SK-N-SH treated with all-trans-retinoic acid at 6 μM for 48 hours (cell line): Measurements from ENCODE around the gene CELF5.
"Not testable (repeated sequence)": the region's sequence is repeated elsewhere in the genome, so short reads cannot be mapped to it uniquely, and the experiment has no call there.

ENCODE experiments used
- ATAC-seq: fragments of 200-7000 bp; cut with Tn5 transposase; 3 replicates; pipeline ENCODE4 v1.9.1; 2020; ENCODE audit warnings: mild to moderate bottlenecking, moderate library complexity
- ARNTL ChIP-seq: fragments of 450-650 bp; formaldehyde crosslinking; IDR thresholded peaks from 2 replicates; pipeline ENCODE4 v1.5.0; 2020; ENCODE audit warnings: low read depth, mild to moderate bottlenecking, moderate library complexity, borderline replicate concordance
- BACH2 ChIP-seq: fragments of 250-450 bp; sonication (Bioruptor Pico); IDR thresholded peaks from 2 replicates; pipeline ENCODE4 v1.9.0; 2021; ENCODE audit warnings: mild to moderate bottlenecking, borderline replicate concordance
- CREB5 ChIP-seq: fragments of 250-450 bp; sonication (Bioruptor Pico); IDR thresholded peaks from 2 replicates; pipeline ENCODE4 v1.5.1; 2020; ENCODE audit warnings: low read depth, mild to moderate bottlenecking, moderate library complexity
- CSDC2 ChIP-seq: fragments of 250-450 bp; sonication (Bioruptor Pico); IDR thresholded peaks from 2 replicates; pipeline ENCODE4 v1.5.0; 2020; ENCODE audit warnings: mild to moderate bottlenecking, moderate library complexity
- CSRNP3 ChIP-seq: fragments of 250-450 bp; sonication (Bioruptor Pico); IDR thresholded peaks from 2 replicates; pipeline ENCODE4 v1.5.1; 2021; ENCODE audit warnings: mild to moderate bottlenecking, moderate library complexity
- ESRRG ChIP-seq: fragments of 250-450 bp; sonication (Bioruptor Pico); IDR thresholded peaks from 2 replicates; pipeline ENCODE4 v1.6.1; 2021; ENCODE audit warnings: mild to moderate bottlenecking
- GLIS3 ChIP-seq: fragments of 250-450 bp; sonication (Bioruptor Pico); IDR thresholded peaks from 2 replicates; pipeline ENCODE4 v1.5.0; 2020; ENCODE audit warnings: mild to moderate bottlenecking, moderate library complexity
- ISL1 ChIP-seq: fragments of 250-450 bp; sonication (Bioruptor Pico); IDR thresholded peaks from 2 replicates; pipeline ENCODE4 v2.1.2; 2022; ENCODE audit warnings: mild to moderate bottlenecking, moderate library complexity
- OSR1 ChIP-seq: fragments of 250-450 bp; sonication (Bioruptor Pico); IDR thresholded peaks from 2 replicates; pipeline ENCODE4 v1.8.0; 2022; ENCODE audit warnings: moderate library complexity, mild to moderate bottlenecking, inconsistent platforms
- PPARA ChIP-seq: fragments of 250-450 bp; sonication (Bioruptor Pico); IDR thresholded peaks from 2 replicates; pipeline ENCODE4 v1.5.0; 2020; ENCODE audit warnings: mild to moderate bottlenecking, borderline replicate concordance
- RARB ChIP-seq: fragments of 250-450 bp; sonication (Bioruptor Pico); IDR thresholded peaks from 2 replicates; pipeline ENCODE4 v1.8.0; 2021; ENCODE audit warnings: mild to moderate bottlenecking, moderate library complexity
- SNAI2 ChIP-seq: fragments of 250-450 bp; sonication (Bioruptor Pico); IDR thresholded peaks from 2 replicates; pipeline ENCODE4 v1.5.0; 2020; ENCODE audit warnings: mild to moderate bottlenecking, moderate library complexity
- TCF4 ChIP-seq: fragments of 250-450 bp; sonication (Bioruptor Pico); IDR thresholded peaks from 2 replicates; pipeline ENCODE4 v1.8.0; 2021; ENCODE audit warnings: mild to moderate bottlenecking, moderate library complexity, borderline replicate concordance
- TOX ChIP-seq: fragments of 250-450 bp; sonication (Bioruptor Pico); IDR thresholded peaks from 2 replicates; pipeline ENCODE4 v1.8.0; 2021; ENCODE audit warnings: mild to moderate bottlenecking, moderate library complexity, borderline replicate concordance
- TSHZ2 ChIP-seq: fragments of 250-450 bp; sonication (Bioruptor Pico); IDR thresholded peaks from 2 replicates; pipeline ENCODE4 v1.5.0; 2020; ENCODE audit warnings: mild to moderate bottlenecking, moderate library complexity
- ZC3H10 ChIP-seq: fragments of 250-450 bp; sonication (Bioruptor Pico); IDR thresholded peaks from 2 replicates; pipeline ENCODE4 v1.5.1; 2021; ENCODE audit warnings: mild to moderate bottlenecking, moderate library complexity
- ZFP3 ChIP-seq: fragments of 250-450 bp; sonication (Bioruptor Pico); IDR thresholded peaks from 2 replicates; pipeline ENCODE4 v1.5.0; 2020; ENCODE audit warnings: mild to moderate bottlenecking, moderate library complexity
- ZFP30 ChIP-seq: fragments of 450-650 bp; formaldehyde crosslinking; IDR thresholded peaks from 2 replicates; pipeline ENCODE4 v1.5.0; 2022; ENCODE audit warnings: mild to moderate bottlenecking, moderate library complexity
- ZNF565 ChIP-seq: fragments of 450-650 bp; formaldehyde crosslinking; conservative IDR thresholded peaks from 2 replicates; pipeline ENCODE4 v1.5.0; 2020; ENCODE audit warnings: low read depth, mild to moderate bottlenecking, moderate library complexity
- ZNF70 ChIP-seq: fragments of 450-650 bp; formaldehyde crosslinking; IDR thresholded peaks from 2 replicates; pipeline ENCODE4 v1.5.0; 2020; ENCODE audit warnings: mild to moderate bottlenecking, moderate library complexity
- TF ChIP-seq, protein P1 (sequence below): fragments of 250-450 bp; sonication (Bioruptor Pico); IDR thresholded peaks from 2 replicates; pipeline ENCODE4 v1.8.0; 2021; ENCODE audit warnings: low read depth, mild to moderate bottlenecking, moderate library complexity, borderline replicate concordance

Gene CELF5

GRCh38 chr19:3296446-3296845, 72.0 kb downstream of the CELF5 start:
- TF ChIP-seq SNAI2 (CRISPR knock-in tag): no peak
- TF ChIP-seq ZNF565 (CRISPR knock-in tag): no peak
- TF ChIP-seq TCF4: no peak
- no peak for ATAC-seq

DNA sequence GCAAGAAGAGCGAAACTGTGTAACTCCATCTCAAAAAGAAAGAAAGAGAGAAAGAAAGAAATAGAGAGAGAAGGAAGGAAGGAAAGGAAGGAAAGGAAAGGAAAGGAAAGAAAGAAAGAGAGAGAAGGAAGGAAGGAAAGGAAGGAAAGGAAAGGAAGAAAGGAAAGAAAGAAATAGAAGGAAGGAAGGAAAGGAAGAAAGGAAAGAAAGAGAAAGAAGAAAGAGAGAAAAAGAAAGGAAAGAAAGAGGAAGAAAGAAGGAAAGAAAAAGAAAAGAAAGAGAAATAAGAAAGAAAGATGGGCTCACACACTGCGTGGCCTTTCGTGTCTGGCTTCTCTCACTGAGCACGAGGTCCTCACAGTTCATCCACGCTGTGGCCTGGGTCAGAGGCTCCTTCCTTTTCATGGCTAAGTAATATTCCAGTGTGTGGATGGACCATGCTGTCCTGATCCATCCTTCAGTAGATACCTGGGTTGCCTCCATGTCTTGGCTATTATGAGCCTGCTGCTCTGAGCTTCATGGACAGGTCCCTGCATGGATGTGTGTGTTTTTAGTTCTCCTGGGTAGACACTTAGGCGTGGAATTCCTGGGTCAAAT, 74.5 kb downstream of the CELF5 start:
- ATAC-seq: no peak

GRCh38 chr19:3300566-3300965, 76.1 kb downstream of the CELF5 start:
- ATAC-seq: not testable (repeated sequence)

More for the DNA sequence above, 74.5 kb downstream of the CELF5 start:
- TF ChIP-seq CREB5: no peak
- no peak for TF ChIP-seq RARB (CRISPR knock-in tag)
- TF ChIP-seq TSHZ2 (CRISPR knock-in tag): no peak
- TF ChIP-seq CSRNP3 (CRISPR knock-in tag): no peak
- no peak for TF ChIP-seq OSR1 (CRISPR knock-in tag)
- no peak for TF ChIP-seq TOX (CRISPR knock-in tag)
- no peak for TF ChIP-seq ZFP30
- TF ChIP-seq BACH2: no peak
- no peak for TF ChIP-seq ZC3H10 (CRISPR knock-in tag)
- TF ChIP-seq SNAI2 (CRISPR knock-in tag): no peak
- TF ChIP-seq ISL1 (CRISPR knock-in tag): no peak
- TF ChIP-seq ZNF70 (CRISPR knock-in tag): no peak
- no peak for TF ChIP-seq ZFP3
- TF ChIP-seq ZNF565 (CRISPR knock-in tag): no peak
- no peak for TF ChIP-seq TCF4
- no peak for TF ChIP-seq ESRRG (CRISPR knock-in tag)
- TF ChIP-seq GLIS3 (CRISPR knock-in tag): no peak
- TF ChIP-seq ARNTL: no peak

DNA sequence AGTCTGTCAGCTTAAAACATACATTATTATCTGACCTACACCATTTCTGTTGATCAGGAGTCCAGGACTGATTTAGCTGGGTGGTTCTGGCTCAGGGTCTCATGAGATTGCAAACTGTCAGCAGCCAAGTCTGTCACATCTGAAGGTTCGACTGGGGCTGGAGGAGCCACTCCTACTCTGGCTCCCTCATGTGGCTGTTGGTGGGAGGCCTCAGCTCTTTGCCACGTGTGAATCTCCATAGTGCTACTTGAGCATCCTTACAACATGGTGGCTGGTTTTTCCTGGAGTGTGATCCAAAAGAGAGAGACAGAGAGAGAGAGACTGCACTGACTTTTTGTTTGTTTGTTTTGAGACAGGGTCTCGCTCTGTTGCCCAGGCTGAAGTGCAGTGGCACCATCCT, 78.3 kb downstream of the CELF5 start:
- ATAC-seq: no peak
- no peak for TF ChIP-seq ZFP3
- TF ChIP-seq SNAI2 (CRISPR knock-in tag): no peak
- TF ChIP-seq ESRRG (CRISPR knock-in tag): no peak
- TF ChIP-seq TCF4: no peak
- TF ChIP-seq RARB (CRISPR knock-in tag): no peak
- TF ChIP-seq ZFP30: no peak
- TF ChIP-seq ZNF565 (CRISPR knock-in tag): peak; percentile 99

DNA sequence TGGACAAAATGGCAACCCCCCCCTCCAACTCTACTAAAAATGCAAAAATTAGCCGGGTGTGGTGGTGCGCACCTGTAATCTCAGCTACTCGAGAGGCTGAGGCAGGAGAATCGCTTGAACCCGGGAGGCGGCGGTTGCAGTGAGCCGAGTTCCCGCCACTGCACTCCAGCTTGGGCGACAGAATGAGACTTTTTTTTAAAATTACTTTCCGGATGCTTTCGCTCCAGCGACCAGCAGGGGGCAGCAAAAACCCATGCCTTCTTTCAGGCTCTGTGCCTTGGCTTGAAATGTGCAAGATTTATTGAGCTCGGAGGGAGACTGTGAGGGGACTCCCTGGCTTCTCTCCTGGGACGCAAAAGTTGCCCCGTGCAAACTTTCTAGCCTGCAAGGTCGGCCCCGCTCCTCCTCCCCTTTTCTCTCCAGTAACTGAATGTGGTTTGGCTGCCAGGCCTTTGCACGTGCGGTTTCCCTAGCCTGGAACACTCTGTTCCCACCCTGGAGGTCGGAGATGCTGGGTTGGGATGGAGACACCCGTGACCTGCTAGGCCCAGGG, 80.5 kb downstream of the CELF5 start:
- TF ChIP-seq BACH2: no peak
- TF ChIP-seq CSDC2 (CRISPR knock-in tag): no peak
- no peak for TF ChIP-seq TCF4
- TF ChIP-seq ISL1 (CRISPR knock-in tag): no peak
- TF ChIP-seq ZFP3: no peak
- TF ChIP-seq, protein P1, sequence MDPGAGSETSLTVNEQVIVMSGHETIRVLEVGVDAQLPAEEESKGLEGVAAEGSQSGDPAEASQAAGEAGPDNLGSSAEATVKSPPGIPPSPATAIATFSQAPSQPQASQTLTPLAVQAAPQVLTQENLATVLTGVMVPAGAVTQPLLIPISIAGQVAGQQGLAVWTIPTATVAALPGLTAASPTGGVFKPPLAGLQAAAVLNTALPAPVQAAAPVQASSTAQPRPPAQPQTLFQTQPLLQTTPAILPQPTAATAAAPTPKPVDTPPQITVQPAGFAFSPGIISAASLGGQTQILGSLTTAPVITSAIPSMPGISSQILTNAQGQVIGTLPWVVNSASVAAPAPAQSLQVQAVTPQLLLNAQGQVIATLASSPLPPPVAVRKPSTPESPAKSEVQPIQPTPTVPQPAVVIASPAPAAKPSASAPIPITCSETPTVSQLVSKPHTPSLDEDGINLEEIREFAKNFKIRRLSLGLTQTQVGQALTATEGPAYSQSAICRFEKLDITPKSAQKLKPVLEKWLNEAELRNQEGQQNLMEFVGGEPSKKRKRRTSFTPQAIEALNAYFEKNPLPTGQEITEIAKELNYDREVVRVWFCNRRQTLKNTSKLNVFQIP (CRISPR knock-in tag): no peak
- TF ChIP-seq RARB (CRISPR knock-in tag): no peak
- TF ChIP-seq PPARA (CRISPR knock-in tag): no peak
- TF ChIP-seq ESRRG (CRISPR knock-in tag): no peak
- no peak for TF ChIP-seq TOX (CRISPR knock-in tag)
- no peak for TF ChIP-seq CSRNP3 (CRISPR knock-in tag)
- TF ChIP-seq SNAI2 (CRISPR knock-in tag): no peak
- ATAC-seq: peak; percentile 55
